Neuron (in vitro differentiated cells): ENCODE data around the gene CYP26A1.

Source experiments
- H2AFZ ChIP-seq: one replicate; pipeline ENCODE4 v1.6.1; 2013; ENCODE audit warnings: low read depth, mild to moderate bottlenecking, inconsistent platforms, low read length, moderate library complexity
- H3K27me3 ChIP-seq: one replicate; pipeline ENCODE4 v1.6.1; 2013; ENCODE audit warnings: low read length; ENCODE audit not compliant: insufficient read depth
- H3K36me3 ChIP-seq: one replicate; pipeline ENCODE4 v1.6.1; 2013; ENCODE audit warnings: low read length; ENCODE audit not compliant: insufficient read depth
- H3K4me1 ChIP-seq: one replicate; pipeline ENCODE4 v1.6.1; 2013; ENCODE audit warnings: low read length; ENCODE audit not compliant: insufficient read depth
- H3K4me3 ChIP-seq: 2 replicates; pipeline ENCODE4 v1.5.1; 2013; ENCODE audit warnings: mild to moderate bottlenecking, low read length, moderate library complexity
- H3K9me3 ChIP-seq: one replicate; pipeline ENCODE4 v1.6.1; 2013; ENCODE audit warnings: low read length

Gene CYP26A1

GRCh38 chr10:93060887-93061593, 12.7 kb upstream of the CYP26A1 start:
- H3K27me3 ChIP-seq = no peaks in the 10 kb centered on the region
- H3K4me1 ChIP-seq = no peaks in the 10 kb centered on the region
- H3K4me3 ChIP-seq = no peak overlapping the region
- H3K9me3 ChIP-seq = peaks cover 36% of the 10 kb centered on the region
- no peak overlapping the region for H2AFZ ChIP-seq
- H3K36me3 ChIP-seq = peaks cover 44% of the 10 kb centered on the region

DNA sequence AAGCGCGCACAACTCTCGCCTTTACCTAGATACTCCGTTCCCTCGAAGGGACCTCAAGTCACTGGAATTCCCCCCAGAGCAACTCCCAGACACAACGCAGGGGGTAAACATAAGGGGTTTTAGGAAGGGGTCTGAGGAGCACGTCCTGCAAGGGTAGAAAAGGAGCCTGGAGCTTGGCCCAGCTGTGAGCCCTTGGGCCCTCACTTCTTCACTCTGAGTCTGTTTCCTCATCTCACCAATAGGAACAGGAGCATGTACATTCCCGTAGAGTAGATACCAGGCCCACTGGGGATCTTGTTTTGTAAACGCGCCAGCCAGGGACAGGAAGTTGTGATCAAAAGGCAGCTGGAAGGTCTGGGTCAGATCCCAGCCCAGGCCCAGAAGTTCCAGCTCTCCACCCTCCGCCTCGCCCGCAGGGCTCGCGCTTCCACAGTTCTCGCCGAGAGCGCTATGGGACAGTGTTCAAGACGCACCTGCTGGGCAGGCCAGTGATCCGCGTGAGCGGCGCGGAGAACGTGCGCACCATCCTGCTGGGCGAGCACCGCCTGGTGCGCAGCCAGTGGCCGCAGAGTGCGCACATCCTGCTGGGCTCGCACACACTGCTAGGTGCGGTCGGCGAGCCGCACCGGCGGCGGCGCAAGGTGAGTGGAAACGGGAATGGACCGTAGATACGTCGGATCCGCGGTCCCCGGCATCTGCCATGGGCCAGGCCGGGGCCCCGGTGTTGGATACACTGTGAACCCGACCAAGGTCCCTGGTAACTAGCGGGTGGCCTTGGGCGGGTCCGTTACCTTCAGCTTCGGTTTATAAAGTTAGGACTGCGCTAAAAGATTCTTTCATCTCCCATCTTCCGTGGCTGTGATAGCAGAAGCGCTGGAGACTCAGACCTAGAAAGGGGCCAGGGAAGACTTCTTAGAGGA, 11.8 kb upstream of the CYP26A1 start:
- peaks cover 36% of the 10 kb centered on the region for H3K9me3 ChIP-seq
- H3K4me3 ChIP-seq = no peak overlapping the region
- H3K4me1 ChIP-seq = no peaks in the 10 kb centered on the region

GRCh38 chr10:93062514-93063143, 11.1 kb upstream of the CYP26A1 start:
- Histone ChIP-seq H3K4me3 (no peak overlapping the region), H3K9me3 (peaks cover 37% of the 10 kb centered on the region), H3K36me3 (peaks cover 44% of the 10 kb centered on the region), H3K4me1 (no peaks in the 10 kb centered on the region), H3K27me3 (no peaks in the 10 kb centered on the region), H2AFZ (no peak overlapping the region)

More for the DNA sequence above, 11.8 kb upstream of the CYP26A1 start:
- no peaks in the 10 kb centered on the region for H3K27me3 ChIP-seq
- H3K36me3 ChIP-seq = peaks cover 44% of the 10 kb centered on the region
- H2AFZ ChIP-seq = no peak overlapping the region

- Histone ChIP-seq H3K36me3 (peaks cover 39% of the 10 kb centered on the region), H3K4me3 (no peak overlapping the region), H3K4me1 (no peaks in the 10 kb centered on the region), H2AFZ (no peak overlapping the region), H3K27me3 (no peaks in the 10 kb centered on the region), H3K9me3 (peaks cover 37% of the 10 kb centered on the region)
Observed at GRCh38 chr10:93063144-93063976, 10.3 kb upstream of the CYP26A1 start.

- no peaks in the 10 kb centered on the region for H3K4me1 ChIP-seq
Observed at GRCh38 chr10:93063977-93064660, 9.6 kb upstream of the CYP26A1 start.

DNA sequence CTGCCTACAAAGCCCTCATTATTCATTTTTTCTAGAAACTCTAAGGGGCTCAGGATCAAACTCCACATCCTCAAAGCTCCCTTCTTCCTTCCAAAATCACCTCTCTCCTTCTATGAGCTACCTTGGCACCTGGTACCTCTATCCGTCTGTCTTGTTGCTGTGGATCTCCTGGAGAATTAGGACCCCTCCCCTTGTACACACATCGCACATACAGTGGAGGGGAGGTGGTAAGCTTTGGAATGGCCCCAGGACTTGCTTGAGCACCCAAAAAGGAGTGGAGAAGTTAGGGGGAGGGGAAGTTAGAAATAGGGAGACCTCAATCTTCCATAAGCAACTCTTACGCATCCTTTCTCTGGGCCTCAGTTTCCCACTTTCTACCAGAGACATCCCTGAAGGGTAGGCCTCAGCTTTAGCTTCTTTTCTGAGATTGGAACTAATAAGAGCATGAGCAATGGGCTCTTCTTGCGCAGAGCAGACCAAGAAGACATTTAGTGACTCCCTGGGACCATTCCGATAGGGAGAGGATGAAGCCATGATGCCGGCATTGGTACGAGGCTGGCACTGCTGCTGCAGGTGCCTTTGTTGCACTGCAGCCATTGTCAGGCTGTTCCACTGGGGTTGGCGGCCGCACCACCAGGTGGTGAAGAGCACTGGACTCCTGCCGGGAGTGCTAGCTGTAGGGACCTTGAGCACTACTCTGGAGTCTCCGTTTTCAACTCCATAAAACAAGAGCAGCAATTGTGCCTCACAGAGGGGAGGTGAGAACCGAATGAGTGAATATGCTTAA, 8.6 kb upstream of the CYP26A1 start:
- H2AFZ ChIP-seq = no peak overlapping the region
- H3K4me3 ChIP-seq = no peak overlapping the region
- H3K36me3 ChIP-seq = peaks cover 22% of the 10 kb centered on the region
- H3K27me3 ChIP-seq = no peaks in the 10 kb centered on the region
- peaks cover 26% of the 10 kb centered on the region for H3K9me3 ChIP-seq
- H3K4me1 ChIP-seq = no peaks in the 10 kb centered on the region

More at GRCh38 chr10:93063977-93064660, 9.6 kb upstream of the CYP26A1 start:
- no peak overlapping the region for H3K4me3 ChIP-seq
- peaks cover 34% of the 10 kb centered on the region for H3K9me3 ChIP-seq
- H3K36me3 ChIP-seq = peaks cover 31% of the 10 kb centered on the region
- H2AFZ ChIP-seq = no peak overlapping the region
- H3K27me3 ChIP-seq = no peaks in the 10 kb centered on the region

DNA sequence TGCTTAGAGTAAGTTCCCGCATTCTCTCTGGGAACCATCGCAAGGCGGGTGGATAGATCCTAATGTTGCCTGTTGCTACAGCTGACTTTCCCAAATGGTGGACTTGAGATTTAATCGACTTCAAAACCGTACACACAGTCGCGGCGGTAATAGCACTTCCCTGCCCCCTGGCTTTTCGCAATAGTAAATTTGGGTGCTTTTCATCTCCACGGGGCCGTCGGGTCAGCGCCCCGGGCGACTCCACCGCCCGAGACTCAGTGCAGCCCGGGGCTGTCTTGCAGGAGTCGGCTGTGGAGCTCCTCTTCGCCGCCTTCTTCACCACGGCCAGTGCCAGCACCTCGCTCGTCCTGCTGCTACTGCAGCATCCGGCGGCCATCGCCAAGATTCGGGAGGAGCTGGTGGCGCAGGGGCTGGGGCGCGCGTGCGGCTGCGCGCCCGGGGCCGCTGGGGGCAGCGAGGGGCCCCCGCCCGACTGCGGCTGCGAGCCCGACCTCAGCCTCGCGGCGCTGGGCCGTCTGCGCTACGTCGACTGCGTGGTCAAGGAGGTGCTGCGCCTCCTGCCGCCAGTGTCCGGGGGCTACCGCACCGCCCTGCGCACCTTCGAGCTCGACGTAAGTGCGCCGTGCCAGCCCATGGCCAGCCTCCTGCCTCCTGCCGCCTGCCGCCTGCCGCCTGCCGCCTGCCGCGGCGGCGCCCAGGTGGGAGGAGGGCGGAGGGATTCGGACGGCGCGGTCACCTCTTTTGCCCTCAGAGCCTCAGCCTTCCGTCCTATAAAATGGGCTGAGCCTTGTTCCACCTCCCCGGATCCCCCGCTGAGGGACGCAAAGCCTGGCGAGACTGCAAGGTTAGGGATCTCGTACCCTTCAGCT, 7.8 kb upstream of the CYP26A1 start:
- peaks cover 6% of the 10 kb centered on the region for H3K4me1 ChIP-seq
- peaks cover 21% of the 10 kb centered on the region for H3K9me3 ChIP-seq
- no peak overlapping the region for H3K4me3 ChIP-seq
- no peak overlapping the region for H2AFZ ChIP-seq
- H3K36me3 ChIP-seq = peaks cover 18% of the 10 kb centered on the region
- no peaks in the 10 kb centered on the region for H3K27me3 ChIP-seq

DNA sequence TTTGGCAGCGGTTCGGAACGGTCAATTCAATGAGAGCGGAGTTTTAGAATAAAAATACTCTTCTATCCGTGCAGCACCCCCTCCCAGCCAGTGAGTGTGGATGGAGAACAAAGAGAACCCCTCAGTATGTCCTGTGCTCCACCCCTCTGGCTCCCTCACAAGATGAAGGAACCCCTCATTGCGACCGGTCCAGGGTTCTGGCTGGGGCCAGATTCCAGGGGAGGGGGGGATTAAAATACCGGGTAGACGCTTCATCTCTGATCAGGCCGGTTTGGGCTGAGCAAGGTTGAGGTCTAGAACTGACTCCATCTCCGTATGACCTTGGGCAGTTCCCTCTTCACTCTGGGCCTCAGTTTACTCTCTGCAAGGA, 7.2 kb upstream of the CYP26A1 start:
- Histone ChIP-seq H2AFZ (no peak overlapping the region), H3K9me3 (peaks cover 17% of the 10 kb centered on the region), H3K36me3 (peaks cover 12% of the 10 kb centered on the region), H3K4me3 (no peak overlapping the region), H3K27me3 (no peaks in the 10 kb centered on the region), H3K4me1 (peaks cover 10% of the 10 kb centered on the region)

DNA sequence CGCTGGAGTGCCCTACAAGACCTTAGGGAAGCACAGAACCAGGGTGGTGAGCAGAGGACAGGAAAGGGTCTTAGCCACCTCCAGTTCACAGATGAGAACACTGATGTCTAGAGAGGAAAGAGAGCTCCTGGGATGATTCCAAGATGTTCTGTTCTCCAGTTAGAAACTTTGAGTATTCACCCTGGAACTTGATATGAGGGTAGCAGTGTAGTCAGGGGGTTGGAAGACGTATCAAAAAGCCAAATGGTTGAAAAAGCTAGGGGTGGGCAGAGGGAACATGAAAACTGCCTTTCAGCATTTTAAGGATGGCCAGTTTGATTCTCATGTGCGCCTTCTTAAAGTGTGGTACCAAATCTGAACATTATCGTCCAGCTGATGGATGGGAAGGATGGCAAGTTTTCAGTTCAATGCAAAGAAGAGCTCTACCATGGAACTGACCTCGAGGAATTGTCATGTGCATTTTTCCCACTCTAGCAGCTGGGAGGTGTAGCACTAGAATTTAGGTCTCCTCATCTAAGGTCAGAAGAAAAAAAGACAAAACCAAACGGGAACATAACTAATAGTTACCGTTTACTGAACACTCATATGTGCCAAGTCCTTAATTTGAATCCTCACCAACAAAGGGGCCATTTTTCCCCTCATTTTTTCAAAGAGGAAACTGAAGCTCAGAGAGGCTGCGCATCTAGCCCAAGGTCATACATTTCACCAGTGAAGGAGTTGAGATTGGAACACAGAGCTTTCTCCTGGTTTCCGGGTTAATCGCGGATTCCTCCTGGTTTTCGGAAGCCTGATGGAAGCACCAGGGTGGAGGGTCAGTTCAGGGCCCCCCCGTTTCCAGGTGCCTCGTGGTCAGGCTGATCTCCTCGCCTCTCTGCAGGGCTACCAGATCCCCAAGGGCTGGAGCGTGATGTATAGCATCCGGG, 6.0 kb upstream of the CYP26A1 start:
- Histone ChIP-seq H2AFZ (no peak overlapping the region), H3K4me3 (no peak overlapping the region), H3K9me3 (peaks cover 6% of the 10 kb centered on the region), H3K4me1 (peaks cover 18% of the 10 kb centered on the region), H3K27me3 (peaks cover 5% of the 10 kb centered on the region), H3K36me3 (peaks cover 7% of the 10 kb centered on the region)

- H2AFZ ChIP-seq = no peak overlapping the region
- H3K4me3 ChIP-seq = no peak overlapping the region
- peaks cover 7% of the 10 kb centered on the region for H3K36me3 ChIP-seq
- H3K27me3 ChIP-seq = peaks cover 10% of the 10 kb centered on the region
- H3K4me1 ChIP-seq = peaks cover 24% of the 10 kb centered on the region
- H3K9me3 ChIP-seq = peaks cover 2% of the 10 kb centered on the region
Observed at GRCh38 chr10:93068411-93069244, 5.1 kb upstream of the CYP26A1 start.
